HG03097 (cell line): ENCODE measurements around the gene KRTAP20-3.

ENCODE experiments used
- ATAC-seq: cut with Tn5 transposase; IDR thresholded peaks from one replicate; pipeline ENCODE4 v1.9.1; 2021; ENCODE audit not compliant: unreplicated experiment, low FRiP score

Gene KRTAP20-3

GRCh38 chr21:30676737-30677136, 34.1 kb downstream of the KRTAP20-3 start:
- ATAC-seq: no peak

GRCh38 chr21:30680586-30680985, 37.9 kb downstream of the KRTAP20-3 start:
- no peak for ATAC-seq

GRCh38 chr21:30684506-30684905, 41.8 kb downstream of the KRTAP20-3 start:
- no peak for ATAC-seq

- ATAC-seq: no peak
Observed at GRCh38 chr21:30689822-30690221, 47.2 kb downstream of the KRTAP20-3 start.
